GM18511 (cell line): ENCODE data around the gene PTPRG.

Source experiments
- ATAC-seq: cut with Tn5 transposase; IDR thresholded peaks from one replicate; pipeline ENCODE4 v1.9.1; 2021; ENCODE audit warnings: mild to moderate bottlenecking, moderate library complexity; ENCODE audit not compliant: unreplicated experiment

Gene PTPRG

GRCh38 chr3:61562042-61562720, 810 bp downstream of the PTPRG start:
- no peak for ATAC-seq

- no peak for ATAC-seq
These were observed 1.4 kb downstream of the PTPRG start for GRCh38 chr3:61562721-61563312.

DNA sequence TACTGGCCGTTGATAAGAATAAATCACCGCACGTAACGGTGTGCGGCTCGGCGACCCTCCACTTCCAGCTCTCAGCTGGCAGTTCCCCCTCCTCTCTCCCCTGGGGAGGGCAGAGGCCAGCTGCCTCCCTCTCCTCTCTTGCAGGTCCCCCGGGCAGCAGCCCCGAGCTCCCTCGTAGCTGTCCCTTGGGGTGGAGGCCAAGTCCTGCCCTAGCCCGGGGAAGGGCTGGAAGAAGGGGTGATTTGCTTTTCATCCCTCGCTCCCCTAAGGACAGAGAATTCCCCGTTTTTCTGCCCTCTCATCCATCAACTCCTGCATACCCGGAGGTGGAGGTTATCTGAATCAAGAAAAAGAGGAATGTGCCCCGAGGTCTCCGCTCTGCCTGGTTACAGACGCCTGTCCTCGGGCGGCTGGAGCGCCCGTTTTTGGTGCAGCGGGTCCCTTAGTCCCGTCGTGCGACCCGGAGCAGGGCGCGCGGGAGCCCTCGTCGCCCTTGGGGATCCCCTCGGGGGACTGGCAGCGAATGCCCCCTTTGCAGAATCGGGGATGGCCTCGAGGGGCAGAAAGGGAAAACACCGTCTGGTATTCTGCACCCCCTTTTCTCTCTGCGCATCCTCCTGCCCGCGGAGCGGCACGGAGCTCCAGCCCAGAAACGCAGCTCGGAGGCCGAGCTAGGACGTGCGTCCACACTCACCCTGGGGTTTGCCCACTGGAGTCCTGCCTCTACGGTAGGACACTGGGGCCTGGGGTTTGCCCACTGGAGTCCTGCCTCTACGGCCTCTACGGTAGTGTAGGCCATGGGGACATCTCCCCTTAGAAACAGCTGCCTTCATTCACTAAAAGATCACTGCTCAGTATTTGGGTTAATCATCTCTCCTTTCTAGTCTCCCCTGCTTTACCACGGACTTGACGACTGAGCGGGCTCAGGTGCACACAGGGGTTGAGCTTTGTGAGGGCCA, 2.2 kb downstream of the PTPRG start:
- no peak for ATAC-seq

DNA sequence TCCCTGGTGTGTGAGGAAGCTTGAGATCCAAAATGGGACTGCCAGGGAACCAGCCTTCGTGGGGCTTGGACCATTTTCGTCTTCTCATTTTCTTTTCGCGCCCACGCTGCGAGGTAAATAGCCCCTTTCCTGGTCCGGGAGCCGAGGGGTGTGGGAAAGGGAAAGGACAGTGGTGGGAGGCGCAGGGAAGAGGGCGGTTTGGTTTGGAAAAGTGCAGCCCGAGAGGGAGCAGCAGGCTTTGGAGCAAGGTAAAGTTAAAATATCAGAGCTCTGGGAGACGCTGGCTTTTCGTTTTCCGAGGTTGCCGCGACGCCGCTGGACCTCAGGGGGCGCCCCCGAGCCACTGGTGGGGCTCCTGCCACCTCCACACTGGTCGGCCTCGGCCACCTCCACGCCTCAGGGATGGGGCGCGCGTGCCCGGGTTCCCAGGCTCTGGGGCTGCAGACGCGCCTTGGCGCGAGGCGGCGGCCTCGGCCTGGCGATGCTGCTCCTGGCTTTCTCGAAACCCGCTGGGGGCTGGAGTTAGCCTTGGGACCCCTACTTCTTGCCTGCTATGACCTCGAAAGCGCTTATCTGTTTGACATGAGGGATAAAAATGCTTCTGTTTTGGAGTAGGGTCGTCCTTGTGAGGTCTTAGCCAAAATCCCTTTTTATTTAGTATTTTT, 3.2 kb downstream of the PTPRG start:
- ATAC-seq: no peak

DNA sequence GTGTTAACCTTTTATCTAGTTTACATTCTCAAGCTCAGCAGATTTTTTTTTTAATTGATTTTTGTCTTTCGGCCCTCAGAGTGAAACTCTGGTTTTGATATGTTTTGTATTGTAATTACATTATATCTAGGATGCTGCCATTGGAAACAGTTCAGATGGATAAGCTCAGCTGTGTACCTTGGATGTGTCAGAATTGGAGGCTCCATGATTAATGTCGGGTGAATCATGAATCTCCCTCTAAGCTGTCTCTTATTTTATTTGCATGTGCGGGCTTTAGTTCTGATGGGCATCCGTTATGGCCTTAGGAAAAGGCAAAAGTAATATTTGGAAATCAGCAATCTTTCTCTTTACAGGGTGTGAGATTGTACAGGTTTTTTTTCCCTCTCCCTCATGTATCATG, 4.2 kb downstream of the PTPRG start:
- no peak for ATAC-seq

DNA sequence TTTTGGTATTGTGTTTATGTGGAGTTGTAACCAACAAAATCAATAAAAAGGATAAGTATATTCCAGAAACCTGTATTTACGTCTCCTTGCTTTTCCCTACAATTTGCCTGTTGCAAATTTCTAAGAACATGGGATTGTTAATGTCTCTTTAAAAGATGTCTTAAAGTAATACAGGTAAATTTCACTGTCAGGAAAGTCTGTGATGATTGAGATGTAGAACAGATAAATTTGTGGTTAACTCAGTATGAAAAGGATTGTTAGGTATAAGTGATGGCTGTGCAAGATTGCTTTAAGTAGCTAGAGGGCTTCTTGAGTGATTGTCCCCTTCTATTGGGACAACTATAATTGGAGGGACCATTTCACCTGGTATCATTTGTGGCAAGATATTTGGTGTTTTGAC, 6.8 kb downstream of the PTPRG start:
- ATAC-seq: no peak

- ATAC-seq: no peak
These were observed 8.6 kb downstream of the PTPRG start for GRCh38 chr3:61569856-61570580.

DNA sequence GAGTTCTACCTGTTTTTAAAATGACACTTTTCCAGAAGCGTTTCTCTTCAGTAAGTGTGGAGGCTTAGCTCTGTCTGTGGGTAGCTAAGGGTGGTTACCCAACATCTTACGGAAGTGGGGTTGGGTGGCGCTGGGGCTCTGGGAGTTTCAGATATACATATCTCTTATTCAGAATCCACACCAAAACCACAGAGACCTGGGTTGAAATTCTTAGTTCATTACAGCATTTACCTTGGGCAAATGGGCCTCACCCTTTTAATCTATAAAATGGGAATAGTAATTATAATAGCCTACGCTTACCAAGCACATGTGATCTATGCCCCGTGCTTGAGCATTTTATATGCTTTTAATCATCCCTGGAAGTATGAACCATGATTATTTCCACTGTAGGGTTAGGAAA, 9.4 kb downstream of the PTPRG start:
- no peak for ATAC-seq

DNA sequence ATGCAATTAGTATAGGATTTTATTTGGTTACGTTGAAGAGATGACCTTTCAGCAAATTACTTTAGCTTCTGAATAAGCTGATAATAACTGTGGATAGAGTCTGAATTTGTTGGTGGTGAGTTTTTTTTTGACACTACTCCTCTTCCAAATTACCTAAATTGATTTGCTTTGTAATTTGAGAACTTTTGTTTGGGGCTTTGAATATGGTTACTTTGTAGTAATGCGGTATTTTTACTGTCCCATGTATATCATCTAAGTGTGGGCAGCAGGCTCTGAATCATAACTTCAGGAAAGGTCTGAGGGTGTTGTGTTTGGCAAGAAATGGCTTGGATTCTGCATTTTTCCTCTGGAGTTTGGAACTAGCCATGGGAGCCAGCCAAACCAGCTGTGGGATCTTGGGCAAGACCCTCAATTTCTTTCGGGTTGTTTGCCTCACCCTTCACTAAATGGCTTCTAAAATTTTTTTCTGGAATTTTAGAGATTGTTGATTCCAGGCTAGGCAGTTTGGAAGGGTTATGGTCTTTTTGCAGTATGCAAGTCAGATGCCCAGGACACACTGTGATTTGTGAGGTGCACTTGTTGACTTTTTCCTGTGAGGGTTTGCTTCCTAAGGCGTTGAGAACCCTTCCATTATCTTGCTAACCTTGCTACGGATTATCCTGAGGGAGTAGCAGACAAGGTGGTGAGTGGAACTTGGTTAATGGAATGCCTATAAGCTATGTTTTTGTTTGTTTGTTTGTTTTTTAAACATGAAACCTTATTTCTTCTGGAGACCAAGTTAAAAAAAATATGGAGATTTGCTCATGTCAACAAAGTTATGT, 10.4 kb downstream of the PTPRG start:
- ATAC-seq: no peak

- no peak for ATAC-seq
These were observed 11.5 kb downstream of the PTPRG start for GRCh38 chr3:61572879-61573278.

GRCh38 chr3:61573441-61573840, 12.1 kb downstream of the PTPRG start:
- ATAC-seq: no peak

DNA sequence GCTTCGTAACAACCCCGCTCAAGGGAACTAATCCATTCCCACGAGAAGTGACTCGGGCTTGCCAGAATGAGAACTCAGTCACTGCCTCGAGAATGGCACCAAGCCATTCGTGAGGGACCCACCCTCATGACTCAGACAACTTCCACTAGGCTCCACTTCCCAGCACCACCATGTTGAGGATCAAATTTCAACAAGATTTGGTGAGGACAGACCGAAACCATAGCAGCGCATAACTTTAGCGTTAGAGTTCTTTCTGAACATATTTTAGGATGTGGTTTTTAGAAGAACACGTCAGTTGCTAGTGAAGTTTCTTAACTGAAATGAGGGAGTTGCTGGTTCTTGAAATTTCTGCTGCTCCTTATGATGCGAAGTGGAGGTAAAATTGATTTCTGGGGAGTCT, 13.5 kb downstream of the PTPRG start:
- no peak for ATAC-seq

GRCh38 chr3:61575893-61576292, 14.5 kb downstream of the PTPRG start:
- ATAC-seq: no peak

DNA sequence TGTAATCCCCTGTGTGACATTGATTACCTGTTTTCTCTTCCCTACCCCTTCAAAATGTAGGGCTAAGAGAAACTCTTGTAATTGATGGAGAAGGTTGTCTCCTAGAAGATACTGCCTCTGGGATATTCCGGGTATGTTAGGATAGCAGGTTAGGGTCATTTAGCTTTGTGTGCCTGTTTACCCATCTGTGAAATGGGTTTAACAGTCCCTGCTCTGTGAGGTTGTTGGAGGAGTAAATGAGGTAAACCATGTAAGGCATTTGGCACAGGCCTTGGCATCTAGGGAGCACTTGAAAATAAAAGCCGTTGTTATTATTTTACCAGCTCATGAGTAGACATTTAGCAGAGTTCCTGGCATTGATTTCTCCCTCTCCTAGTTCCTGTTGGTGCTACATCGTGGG, 16.4 kb downstream of the PTPRG start:
- no peak for ATAC-seq

DNA sequence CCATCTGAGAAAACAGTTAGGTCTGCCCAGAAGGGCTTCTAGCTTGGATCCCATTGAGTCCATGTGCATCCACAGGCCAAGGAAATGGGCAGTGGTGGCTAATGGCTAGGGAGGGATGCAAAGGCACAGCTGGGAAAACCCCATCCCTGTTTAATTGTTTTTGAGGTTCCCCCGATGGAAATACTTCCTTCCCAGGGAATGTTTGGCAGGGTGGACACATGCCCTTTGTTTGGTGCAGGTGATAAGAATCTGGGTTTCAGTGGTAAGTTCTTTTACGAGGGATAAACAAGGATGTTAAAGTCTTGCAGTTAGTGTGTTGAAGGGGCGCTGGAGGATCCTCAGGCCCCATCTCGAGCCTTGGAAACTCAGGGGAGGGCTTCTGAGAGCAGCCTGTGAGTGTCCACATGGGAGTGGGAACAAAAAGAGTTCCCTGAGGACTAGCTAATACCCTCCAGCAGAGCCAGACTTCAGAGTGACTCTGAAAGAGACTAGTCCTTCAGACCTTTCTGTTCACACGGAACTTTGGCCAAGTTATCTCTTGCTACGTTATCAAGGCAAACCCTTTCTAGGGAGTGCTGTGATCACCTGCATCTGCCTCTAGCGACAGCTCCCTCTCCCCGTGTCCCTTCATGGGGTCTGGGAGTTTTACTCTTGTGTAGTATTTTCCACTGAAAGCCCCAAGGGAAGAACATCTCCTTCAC, 17.4 kb downstream of the PTPRG start:
- no peak for ATAC-seq

- ATAC-seq: no peak
These were observed 18.3 kb downstream of the PTPRG start for GRCh38 chr3:61579685-61580084.

DNA sequence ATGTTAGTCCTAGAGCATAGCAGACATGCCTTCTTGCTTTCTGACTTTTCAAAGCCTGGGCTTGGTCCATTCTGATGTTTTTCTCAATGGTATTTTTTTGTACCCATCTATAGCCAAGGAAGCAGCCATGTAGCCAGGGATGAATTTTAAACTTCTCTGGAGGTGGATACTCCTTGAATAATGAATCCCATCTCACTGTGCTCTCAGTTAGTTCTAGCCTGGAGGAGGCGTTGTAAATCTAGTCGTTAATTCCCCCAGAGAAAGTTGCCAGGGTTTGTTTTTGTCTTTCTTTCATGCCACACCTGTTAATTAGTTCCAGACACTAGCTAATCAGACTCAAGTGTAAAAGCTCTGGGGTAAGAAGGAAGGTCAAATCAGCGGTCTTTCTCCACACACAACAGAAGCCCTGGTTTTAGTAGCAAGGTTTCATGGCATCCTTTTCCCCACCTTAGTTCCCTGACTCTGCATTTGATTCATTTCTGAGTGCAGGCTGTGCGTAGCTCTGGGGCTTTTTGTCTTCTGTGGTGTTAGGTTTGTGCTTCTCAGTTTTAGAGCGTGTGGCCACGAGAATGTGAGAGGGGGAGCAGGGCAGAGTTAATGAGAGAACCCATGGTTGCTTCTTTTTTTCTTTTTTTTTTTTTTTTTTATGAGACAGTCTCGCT, 19.7 kb downstream of the PTPRG start:
- no peak for ATAC-seq

DNA sequence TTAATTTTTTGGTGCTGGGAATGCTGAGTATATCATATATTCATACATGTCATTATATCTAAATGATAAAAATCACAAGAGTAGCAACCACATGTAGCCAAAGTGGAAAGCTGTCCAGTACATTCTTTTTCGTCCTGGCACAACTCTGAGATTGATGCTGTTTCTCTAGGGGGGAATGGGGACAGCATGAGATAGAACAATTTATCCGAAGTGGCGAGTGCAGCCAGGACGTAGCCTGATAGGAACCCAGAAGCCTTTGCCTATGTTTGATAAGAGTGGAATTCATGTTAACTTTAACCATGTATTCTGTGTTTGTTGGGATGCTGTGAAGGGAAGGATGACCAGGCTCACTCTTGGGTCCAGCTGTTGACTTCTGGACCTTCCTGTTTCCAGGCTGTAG, 20.9 kb downstream of the PTPRG start:
- no peak for ATAC-seq

DNA sequence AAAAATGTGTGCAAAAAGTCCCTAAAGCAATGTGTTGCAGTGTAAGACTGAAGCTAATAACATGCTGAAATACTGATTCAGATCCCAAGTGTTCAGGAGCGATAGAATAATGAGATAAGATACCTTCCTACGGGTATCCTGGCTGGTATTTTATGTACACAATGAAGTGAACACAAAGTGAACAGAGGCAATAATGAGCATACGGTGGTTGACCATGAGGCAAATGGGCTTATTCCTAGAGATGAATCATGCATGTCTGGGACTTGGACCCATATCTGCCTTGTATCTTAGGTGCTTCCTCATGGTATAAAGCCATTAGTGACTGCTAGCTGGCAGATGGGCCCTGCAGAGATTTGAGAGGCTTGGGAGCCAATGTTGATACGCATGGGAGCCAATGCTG, 21.5 kb downstream of the PTPRG start:
- no peak for ATAC-seq
